Measurements from ENCODE around the gene NOL6. TPM values are rescaled to one million over a fixed set of nuclear protein-coding genes. Genes with fewer than 3 reads are reported as not detected.
"Not testable (repeated sequence)": the region's sequence is repeated elsewhere in the genome, so short reads cannot be mapped to it uniquely, and the experiment has no call there.

Gene NOL6
- total RNA-seq, 1 donor from 2014 or later = 43.1 TPM

DNA sequence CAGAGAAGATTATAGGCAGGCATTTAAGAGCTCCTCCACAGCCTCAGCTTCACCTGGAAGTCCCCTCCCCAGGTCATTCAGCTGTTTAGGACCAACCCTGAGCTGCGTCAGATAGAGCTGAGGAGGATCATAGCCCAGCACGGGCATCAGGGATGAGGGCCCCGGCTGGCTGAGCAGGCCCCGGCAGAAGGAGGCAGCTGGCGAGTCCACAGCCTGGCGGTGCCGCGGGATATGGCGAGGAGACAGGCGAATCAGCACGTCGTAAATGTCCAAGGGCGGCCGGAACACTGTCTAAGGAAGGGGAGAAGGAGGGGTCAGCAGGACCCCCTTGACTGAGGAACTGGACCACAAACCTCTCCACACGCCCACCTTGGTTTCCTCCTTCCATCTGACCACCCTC lies 10.6 kb downstream of the NOL6 start:
- Mint-ChIP-seq H3K27me3 (ENCODE audit: low read depth) (no peaks in the 10 kb centered on the region), H3K9me3 (no peaks in the 10 kb centered on the region), H3K4me1 (no peaks in the 10 kb centered on the region), H3K4me3 (no peak overlapping the region), H3K36me3 (ENCODE audit: low read depth) (no peaks in the 10 kb centered on the region), H3K27ac (ENCODE audit: unreplicated experiment) (no peak overlapping the region)
- no peak for DNase-seq (ENCODE audit: low read depth, low spot score)
- TF ChIP-seq, protein P1, sequence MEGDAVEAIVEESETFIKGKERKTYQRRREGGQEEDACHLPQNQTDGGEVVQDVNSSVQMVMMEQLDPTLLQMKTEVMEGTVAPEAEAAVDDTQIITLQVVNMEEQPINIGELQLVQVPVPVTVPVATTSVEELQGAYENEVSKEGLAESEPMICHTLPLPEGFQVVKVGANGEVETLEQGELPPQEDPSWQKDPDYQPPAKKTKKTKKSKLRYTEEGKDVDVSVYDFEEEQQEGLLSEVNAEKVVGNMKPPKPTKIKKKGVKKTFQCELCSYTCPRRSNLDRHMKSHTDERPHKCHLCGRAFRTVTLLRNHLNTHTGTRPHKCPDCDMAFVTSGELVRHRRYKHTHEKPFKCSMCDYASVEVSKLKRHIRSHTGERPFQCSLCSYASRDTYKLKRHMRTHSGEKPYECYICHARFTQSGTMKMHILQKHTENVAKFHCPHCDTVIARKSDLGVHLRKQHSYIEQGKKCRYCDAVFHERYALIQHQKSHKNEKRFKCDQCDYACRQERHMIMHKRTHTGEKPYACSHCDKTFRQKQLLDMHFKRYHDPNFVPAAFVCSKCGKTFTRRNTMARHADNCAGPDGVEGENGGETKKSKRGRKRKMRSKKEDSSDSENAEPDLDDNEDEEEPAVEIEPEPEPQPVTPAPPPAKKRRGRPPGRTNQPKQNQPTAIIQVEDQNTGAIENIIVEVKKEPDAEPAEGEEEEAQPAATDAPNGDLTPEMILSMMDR (conservative IDR thresholded peaks at IDR 0.05) = no peak

DNA sequence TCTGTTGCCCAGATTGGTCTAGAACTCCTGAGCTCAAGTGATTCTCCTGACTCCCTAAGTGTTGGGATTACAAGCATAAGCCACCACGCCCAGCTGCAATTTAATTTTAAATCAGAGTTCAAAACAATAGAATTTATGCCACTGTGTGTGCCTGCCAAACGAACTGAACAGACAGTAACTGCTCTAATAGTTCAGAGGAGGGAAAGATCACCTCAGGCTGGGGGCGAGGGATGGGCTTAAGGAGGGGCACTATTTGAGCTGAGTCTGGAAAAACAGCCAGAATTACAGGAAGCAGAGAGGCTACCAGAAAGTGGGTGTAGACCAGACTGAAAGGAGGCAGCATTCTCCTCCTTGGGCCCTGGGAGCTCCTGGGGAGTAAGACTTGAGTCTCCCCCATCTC lies 12.2 kb downstream of the NOL6 start:
- H3K4me1 Mint-ChIP-seq = no peaks in the 10 kb centered on the region
- no peaks in the 10 kb centered on the region for H3K27me3 Mint-ChIP-seq (ENCODE audit: low read depth)
- H3K9me3 Mint-ChIP-seq = no peaks in the 10 kb centered on the region
- no peak overlapping the region for H3K4me3 Mint-ChIP-seq
- TF ChIP-seq, protein P1 (conservative IDR thresholded peaks at IDR 0.05) = no peak
- DNase-seq (ENCODE audit: low read depth, low spot score) = no peak
- H3K27ac Mint-ChIP-seq (ENCODE audit: unreplicated experiment) = no peak overlapping the region
- no peaks in the 10 kb centered on the region for H3K36me3 Mint-ChIP-seq (ENCODE audit: low read depth)

DNA sequence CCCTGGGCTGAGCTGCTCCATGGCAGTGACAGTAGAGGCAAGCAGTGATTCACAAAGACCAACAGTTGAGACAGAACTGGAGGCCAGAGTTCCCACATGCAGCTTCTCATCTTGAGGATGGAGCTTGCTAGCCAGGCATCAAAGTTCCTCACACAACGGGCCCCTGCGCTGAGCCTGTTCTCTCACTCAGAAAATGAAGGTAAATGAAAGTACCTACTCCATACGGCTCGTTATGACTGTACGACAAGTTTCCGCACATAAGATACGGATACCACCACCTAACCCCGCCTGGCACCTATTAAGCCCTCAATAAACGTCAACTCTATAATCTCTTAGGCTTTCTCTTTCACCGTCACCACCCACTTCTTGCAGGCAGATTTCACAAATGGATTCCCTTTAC lies 12.9 kb downstream of the NOL6 start:
- no peaks in the 10 kb centered on the region for H3K4me1 Mint-ChIP-seq
- no peak for DNase-seq (ENCODE audit: low read depth, low spot score)
- H3K27ac Mint-ChIP-seq (ENCODE audit: unreplicated experiment) = no peak overlapping the region
- TF ChIP-seq, protein P1 (conservative IDR thresholded peaks at IDR 0.05) = no peak
- no peaks in the 10 kb centered on the region for H3K9me3 Mint-ChIP-seq
- no peaks in the 10 kb centered on the region for H3K36me3 Mint-ChIP-seq (ENCODE audit: low read depth)
- no peaks in the 10 kb centered on the region for H3K27me3 Mint-ChIP-seq (ENCODE audit: low read depth)
- no peak overlapping the region for H3K4me3 Mint-ChIP-seq

DNA sequence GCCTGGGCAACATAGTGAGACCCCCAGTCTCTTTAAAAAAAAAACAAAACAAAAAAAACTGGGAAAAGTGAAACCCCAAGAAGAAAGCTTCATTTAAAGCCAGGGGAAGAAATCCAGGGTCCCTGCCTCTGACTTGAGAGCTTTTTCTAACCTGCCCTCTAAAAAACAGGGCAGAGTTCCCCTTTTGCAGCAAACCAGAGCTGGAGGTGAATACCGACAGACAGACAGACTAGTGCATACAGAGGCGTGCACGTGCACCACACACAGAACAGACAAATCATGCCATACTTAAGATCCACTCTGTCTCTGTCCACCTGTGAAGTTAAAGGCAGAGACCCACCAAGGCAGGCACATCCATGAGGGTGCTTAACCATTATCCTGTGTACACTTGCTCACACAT lies 14.6 kb downstream of the NOL6 start:
- H3K4me3 Mint-ChIP-seq = no peak overlapping the region
- H3K9me3 Mint-ChIP-seq = no peaks in the 10 kb centered on the region
- H3K27ac Mint-ChIP-seq (ENCODE audit: unreplicated experiment) = no peak overlapping the region
- H3K36me3 Mint-ChIP-seq (ENCODE audit: low read depth) = no peaks in the 10 kb centered on the region
- no peak for DNase-seq (ENCODE audit: low read depth, low spot score)
- H3K4me1 Mint-ChIP-seq = no peaks in the 10 kb centered on the region
- TF ChIP-seq, protein P1 (conservative IDR thresholded peaks at IDR 0.05) = no peak
- no peaks in the 10 kb centered on the region for H3K27me3 Mint-ChIP-seq (ENCODE audit: low read depth)

DNA sequence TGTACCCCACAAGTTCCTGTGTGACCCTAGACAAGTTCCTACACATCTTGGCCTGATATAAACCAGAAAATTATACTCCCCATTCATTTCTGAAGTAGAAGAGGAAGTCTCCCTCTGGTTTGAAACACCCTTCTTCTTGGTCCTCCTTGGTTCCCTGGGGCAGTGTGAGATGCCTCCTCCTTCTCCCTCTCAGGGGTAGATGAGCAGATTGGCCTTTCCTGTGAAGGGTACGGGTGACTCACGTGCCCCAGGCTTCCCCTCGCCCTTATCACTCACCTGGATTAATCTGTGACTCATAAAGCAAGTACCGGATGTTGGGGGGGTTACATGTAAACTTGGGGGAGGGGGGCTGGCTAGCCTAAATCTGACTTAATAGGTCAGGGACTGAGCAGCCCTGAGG lies 15.3 kb downstream of the NOL6 start:
- H3K4me1 Mint-ChIP-seq = no peaks in the 10 kb centered on the region
- peak overlapping the region; percentile 57 for H3K27ac Mint-ChIP-seq (ENCODE audit: unreplicated experiment)
- no peak overlapping the region for H3K4me3 Mint-ChIP-seq
- TF ChIP-seq, protein P1 (conservative IDR thresholded peaks at IDR 0.05) = no peak
- no peak for DNase-seq (ENCODE audit: low read depth, low spot score)
- no peaks in the 10 kb centered on the region for H3K9me3 Mint-ChIP-seq
- H3K36me3 Mint-ChIP-seq (ENCODE audit: low read depth) = no peaks in the 10 kb centered on the region
- H3K27me3 Mint-ChIP-seq (ENCODE audit: low read depth) = no peaks in the 10 kb centered on the region

DNA sequence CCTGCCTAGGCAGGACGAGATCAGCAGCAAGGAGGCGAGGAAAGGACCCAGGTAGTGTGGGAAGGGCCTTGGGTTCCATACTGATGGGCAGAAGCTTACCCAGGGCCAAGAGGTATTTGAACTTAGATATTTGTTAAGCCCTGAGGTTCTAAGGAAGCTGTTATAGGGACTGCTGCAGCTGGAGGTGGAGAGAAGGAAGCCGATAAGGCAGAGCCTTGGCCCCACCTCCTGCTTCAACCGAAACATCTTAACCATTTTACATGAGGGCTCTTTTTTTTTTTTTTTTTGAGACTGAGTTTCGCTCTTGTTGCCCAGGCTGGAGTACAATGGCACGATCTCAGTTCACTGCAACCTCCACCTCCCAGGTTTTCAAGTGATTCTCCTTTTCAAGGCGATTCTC lies 17.8 kb downstream of the NOL6 start:
- H3K36me3 Mint-ChIP-seq (ENCODE audit: low read depth) = no peaks in the 10 kb centered on the region
- no peaks in the 10 kb centered on the region for H3K27me3 Mint-ChIP-seq (ENCODE audit: low read depth)
- DNase-seq (ENCODE audit: low read depth, low spot score) = no peak
- TF ChIP-seq, protein P1 (conservative IDR thresholded peaks at IDR 0.05) = no peak
- peaks cover 6% of the 10 kb centered on the region for H3K4me1 Mint-ChIP-seq
- H3K9me3 Mint-ChIP-seq = no peaks in the 10 kb centered on the region
- H3K4me3 Mint-ChIP-seq = no peak overlapping the region
- no peak overlapping the region for H3K27ac Mint-ChIP-seq (ENCODE audit: unreplicated experiment)

DNA sequence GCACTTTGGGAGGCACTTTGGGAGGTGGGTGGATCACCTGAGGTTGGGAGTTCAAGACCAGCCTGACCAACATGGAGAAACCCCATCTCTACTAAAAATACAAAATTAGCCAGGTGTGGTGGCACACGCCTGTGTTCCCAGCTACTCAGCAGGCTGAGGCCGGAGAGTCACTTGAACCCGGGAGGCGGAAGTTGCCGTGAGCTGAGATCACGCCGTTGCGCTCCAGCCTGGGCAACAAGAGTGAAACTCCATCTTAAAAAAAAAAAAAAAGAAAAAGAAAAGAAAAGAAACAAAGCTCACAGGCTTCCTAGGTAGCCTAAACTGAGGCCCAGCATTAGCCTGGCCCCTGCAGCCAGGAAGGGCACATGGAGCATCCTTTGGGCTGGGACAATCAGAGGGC lies 18.3 kb downstream of the NOL6 start:
- not testable (repeated sequence) for H3K4me1 Mint-ChIP-seq; H3K27ac Mint-ChIP-seq (ENCODE audit: unreplicated experiment)

DNA sequence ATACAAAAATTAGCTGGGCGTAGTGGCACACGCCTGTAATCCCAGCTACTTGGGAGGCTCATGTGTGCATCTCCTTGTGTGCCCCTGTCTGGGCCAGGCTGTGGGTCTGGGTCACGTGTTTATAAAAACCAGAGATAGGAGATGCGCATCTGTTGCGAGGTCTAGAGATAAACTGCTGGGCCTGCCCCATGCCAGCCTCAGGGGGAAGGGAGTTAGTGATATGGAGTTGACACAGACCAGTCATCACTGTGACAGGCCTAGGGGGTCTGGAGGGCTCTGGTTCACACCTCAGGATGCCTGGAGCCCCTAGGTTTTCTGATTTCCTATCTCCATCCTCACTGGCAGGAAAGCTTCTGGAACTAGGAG lies 19.1 kb downstream of the NOL6 start:
- not testable (repeated sequence) for DNase-seq (ENCODE audit: low read depth, low spot score); H3K27me3 Mint-ChIP-seq (ENCODE audit: low read depth); H3K27ac Mint-ChIP-seq (ENCODE audit: unreplicated experiment); H3K9me3 Mint-ChIP-seq; H3K4me3 Mint-ChIP-seq; H3K36me3 Mint-ChIP-seq (ENCODE audit: low read depth); H3K4me1 Mint-ChIP-seq

More for the DNA sequence above, 18.3 kb downstream of the NOL6 start:
- H3K27me3 Mint-ChIP-seq (ENCODE audit: low read depth); H3K9me3 Mint-ChIP-seq; H3K36me3 Mint-ChIP-seq (ENCODE audit: low read depth); H3K4me3 Mint-ChIP-seq; DNase-seq (ENCODE audit: low read depth, low spot score): not testable (repeated sequence)

Measured in neural crest cell (in vitro differentiated cells).